Smooth muscle cell (in vitro differentiated cells): Measurements from ENCODE around the gene CDC42BPG. TPM values are rescaled to one million over a fixed set of nuclear protein-coding genes. Genes with fewer than 3 reads are reported as not detected.
A peak's percentile ranks its signal among the peaks of the same experiment; 100 is the strongest.

Experiments
- DNase-seq: peaks from one replicate; lab custom pipeline; 2025; ENCODE audit not compliant: unreplicated experiment; lab: John Stamatoyannopoulos, UW
- H2AFZ ChIP-seq: fragments of 200-600 bp; sonication (generic); 2 replicates; pipeline ENCODE4 v1.6.0; 2016; ENCODE audit warnings: antibody characterized with exemption, low read depth, mild to moderate bottlenecking
- H3F3A ChIP-seq: fragments of 200-600 bp; sonication (generic); 2 replicates; pipeline ENCODE4 v1.6.0; 2017; ENCODE audit warnings: antibody characterized with exemption, low read depth
- H3K27ac ChIP-seq: fragments of 200-600 bp; sonication (generic); 2 replicates; pipeline ENCODE4 v1.5.1; 2016; ENCODE audit warnings: low read depth, mild to moderate bottlenecking
- H3K27me3 ChIP-seq: fragments of 200-600 bp; sonication (generic); 2 replicates; pipeline ENCODE4 v1.6.1; 2016; ENCODE audit warnings: low read depth, mild to moderate bottlenecking
- H3K36me3 ChIP-seq: fragments of 200-600 bp; sonication (generic); 2 replicates; pipeline ENCODE4 v1.5.1; 2016; ENCODE audit warnings: low read depth
- H3K4me1 ChIP-seq: fragments of 200-600 bp; sonication (generic); 2 replicates; pipeline ENCODE4 v1.5.1; 2016; ENCODE audit warnings: low read depth
- H3K4me2 ChIP-seq: fragments of 200-600 bp; sonication (generic); 2 replicates; pipeline ENCODE4 v1.6.0; 2016; ENCODE audit warnings: mild to moderate bottlenecking
- H3K4me3 ChIP-seq: fragments of 200-600 bp; sonication (generic); 2 replicates; pipeline ENCODE4 v1.5.1; 2016; ENCODE audit warnings: mild to moderate bottlenecking
- H3K79me2 ChIP-seq: fragments of 200-600 bp; sonication (generic); 2 replicates; pipeline ENCODE4 v1.6.0; 2016; ENCODE audit warnings: low read depth, mild to moderate bottlenecking
- H3K9ac ChIP-seq: fragments of 200-600 bp; sonication (generic); 2 replicates; pipeline ENCODE4 v1.6.0; 2016; ENCODE audit warnings: low read depth
- H3K9me3 ChIP-seq: fragments of 200-600 bp; sonication (generic); replicated peaks from 2 replicates; pipeline ENCODE4 v1.5.1; 2016; ENCODE audit warnings: low read depth
- H4K20me1 ChIP-seq: fragments of 200-600 bp; sonication (generic); 2 replicates; pipeline ENCODE4 v1.6.0; 2016; ENCODE audit warnings: low read depth
- WGBS: methylation state at CpG from one replicate; pipeline ENCODE4 v1.1.7; 2016; ENCODE audit warnings: low lambda C conversion rate; 5-methylcytosine and 5-hydroxymethylcytosine counted together
- polyA plus RNA-seq: library from polyadenylated mRNA; unstranded; fragments of >200 nt; fragmentation: Nextera tagmentation; extraction: Ambion mirVana; gene quantifications from 2 replicates; pipeline ENCODE4 v1.2.1, GENCODE V29; 2016
- total RNA-seq: library from RNA; depleted of rRNA; stranded (reverse); fragments of >200 nt; gene quantifications from 2 replicates; pipeline ENCODE4 v1.2.3, GENCODE V29; 2014
- TF ChIP-seq, protein P1 (sequence below): fragments of 200-600 bp; sonication (generic); IDR thresholded peaks from 2 replicates; pipeline ENCODE4 v1.5.1; 2017; ENCODE audit warnings: borderline replicate concordance, mild to moderate bottlenecking, antibody characterized with exemption; ENCODE audit not compliant: insufficient read depth, poor library complexity, severe bottlenecking

CDC42BPG gene
- total and polyA plus RNA-seq, 2 experiments from 2014 or later = 1.7 to 4.7 TPM

DNA sequence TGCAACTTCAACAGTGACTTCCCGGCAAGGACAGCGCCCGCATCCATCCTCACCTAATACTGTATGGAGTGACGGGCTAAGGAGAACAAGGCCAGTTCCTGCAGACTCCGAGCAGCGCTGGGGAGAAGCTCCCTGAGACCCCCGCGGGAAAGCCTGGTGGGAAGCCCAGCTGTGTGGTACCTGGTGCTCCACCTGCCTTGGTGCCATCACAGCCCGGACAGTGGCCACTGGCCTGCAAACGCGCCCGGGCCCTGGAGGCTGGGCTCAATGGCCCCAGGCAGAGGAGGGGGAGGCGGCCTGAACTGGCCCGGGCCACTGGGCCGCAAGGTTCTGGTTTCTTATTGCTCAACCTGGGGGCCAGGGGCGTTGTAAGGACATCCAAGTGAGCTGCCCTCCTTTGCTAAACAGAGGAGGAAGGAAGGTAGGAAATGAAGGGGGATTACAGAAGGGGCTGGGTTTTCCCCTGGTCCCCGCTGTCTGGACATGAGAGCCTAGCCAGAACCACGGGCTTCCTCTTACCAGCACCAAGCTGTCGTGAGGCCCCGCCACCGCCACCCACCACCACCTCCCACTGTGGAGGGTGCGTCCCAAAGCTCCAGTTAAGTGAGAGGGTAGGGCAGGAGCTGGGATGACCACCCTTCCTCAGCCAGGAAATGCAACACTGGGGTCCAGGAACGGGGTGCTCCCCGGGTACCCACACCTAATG, 8.5 kb upstream of the CDC42BPG start:
- Histone ChIP-seq H4K20me1 (peaks cover 18% of the 10 kb centered on the region), H3K9ac (no peak overlapping the region), H2AFZ (no peak overlapping the region), H3K9me3 (no peaks in the 10 kb centered on the region), H3K4me2 (no peak overlapping the region), H3K4me3 (no peak overlapping the region), H3K36me3 (no peaks in the 10 kb centered on the region), H3K4me1 (no peaks in the 10 kb centered on the region), H3K27ac (peak overlapping the region; percentile 2), H3F3A (peaks cover 16% of the 10 kb centered on the region), H3K79me2 (peaks cover 5% of the 10 kb centered on the region), H3K27me3 (no peaks in the 10 kb centered on the region)
- WGBS = 82% methylated on average over 24 of the region's 24 CpGs
- DNase-seq = no peak
- TF ChIP-seq, protein P1, sequence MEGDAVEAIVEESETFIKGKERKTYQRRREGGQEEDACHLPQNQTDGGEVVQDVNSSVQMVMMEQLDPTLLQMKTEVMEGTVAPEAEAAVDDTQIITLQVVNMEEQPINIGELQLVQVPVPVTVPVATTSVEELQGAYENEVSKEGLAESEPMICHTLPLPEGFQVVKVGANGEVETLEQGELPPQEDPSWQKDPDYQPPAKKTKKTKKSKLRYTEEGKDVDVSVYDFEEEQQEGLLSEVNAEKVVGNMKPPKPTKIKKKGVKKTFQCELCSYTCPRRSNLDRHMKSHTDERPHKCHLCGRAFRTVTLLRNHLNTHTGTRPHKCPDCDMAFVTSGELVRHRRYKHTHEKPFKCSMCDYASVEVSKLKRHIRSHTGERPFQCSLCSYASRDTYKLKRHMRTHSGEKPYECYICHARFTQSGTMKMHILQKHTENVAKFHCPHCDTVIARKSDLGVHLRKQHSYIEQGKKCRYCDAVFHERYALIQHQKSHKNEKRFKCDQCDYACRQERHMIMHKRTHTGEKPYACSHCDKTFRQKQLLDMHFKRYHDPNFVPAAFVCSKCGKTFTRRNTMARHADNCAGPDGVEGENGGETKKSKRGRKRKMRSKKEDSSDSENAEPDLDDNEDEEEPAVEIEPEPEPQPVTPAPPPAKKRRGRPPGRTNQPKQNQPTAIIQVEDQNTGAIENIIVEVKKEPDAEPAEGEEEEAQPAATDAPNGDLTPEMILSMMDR = no peak

DNA sequence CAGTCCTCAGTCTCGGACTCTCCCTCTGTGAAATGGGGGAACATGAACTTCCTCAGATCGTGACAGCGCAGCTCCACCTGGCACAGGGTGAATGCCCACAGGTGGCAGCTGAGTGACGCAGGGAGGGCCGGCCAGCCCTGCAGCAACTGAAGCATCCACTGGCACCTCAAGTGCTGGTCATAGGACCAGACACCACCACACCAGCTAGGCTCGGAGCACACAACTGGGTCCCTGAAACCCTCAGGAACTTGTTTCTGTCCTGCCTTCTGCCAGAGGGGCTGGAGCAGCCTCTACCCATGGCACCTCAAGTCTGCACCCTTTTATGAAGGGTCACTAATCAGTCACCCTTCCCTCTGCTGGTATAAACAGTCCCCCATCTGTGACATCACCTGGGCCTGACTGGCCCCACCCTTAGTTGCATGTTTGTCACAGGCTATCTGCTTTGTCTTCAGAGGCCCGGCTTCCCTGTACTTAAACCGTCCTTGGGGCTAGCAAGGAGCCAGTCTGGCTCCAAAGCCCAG, 7.4 kb upstream of the CDC42BPG start:
- Histone ChIP-seq H3K36me3 (no peaks in the 10 kb centered on the region), H3K9ac (no peak overlapping the region)

DNA sequence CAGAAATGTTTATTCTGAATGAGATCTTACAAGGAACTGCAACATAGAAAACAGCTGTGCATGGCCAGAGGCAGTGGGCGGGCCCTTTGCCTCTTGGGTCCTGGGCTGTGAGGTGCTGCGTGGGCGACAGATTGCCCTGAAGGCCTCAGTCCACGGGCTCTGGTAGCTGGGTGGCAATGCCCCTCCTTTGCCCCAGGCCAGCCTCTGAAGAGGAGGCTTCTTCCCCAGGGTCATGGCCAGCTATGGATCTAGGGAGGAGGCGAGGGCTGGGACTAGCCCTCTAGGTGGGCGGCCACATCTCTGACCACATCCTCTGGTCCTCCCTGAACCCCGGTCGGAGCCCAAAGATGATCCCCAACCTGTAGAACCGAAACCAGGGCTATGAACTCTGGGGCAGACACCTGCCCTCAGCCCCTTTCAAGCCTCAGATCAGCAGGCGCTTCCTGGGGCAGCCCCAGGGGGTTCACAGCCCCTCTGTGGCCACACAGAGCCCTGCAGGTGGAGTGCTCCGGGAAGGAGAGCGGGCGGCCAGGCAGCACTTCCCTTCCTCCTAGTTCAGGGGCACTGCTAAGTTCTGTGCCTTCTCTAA, 6.6 kb upstream of the CDC42BPG start:
- TF ChIP-seq, protein P1 = no peak
- Histone ChIP-seq H3K36me3 (no peaks in the 10 kb centered on the region), H3K79me2 (no peaks in the 10 kb centered on the region), H3K9me3 (no peaks in the 10 kb centered on the region), H3K27ac (peak overlapping the region; percentile 23), H3K27me3 (no peaks in the 10 kb centered on the region), H3K4me2 (no peak overlapping the region), H3K4me3 (no peak overlapping the region), H3F3A (peaks cover 18% of the 10 kb centered on the region), H4K20me1 (peaks cover 14% of the 10 kb centered on the region), H3K4me1 (no peaks in the 10 kb centered on the region), H3K9ac (no peak overlapping the region), H2AFZ (no peak overlapping the region)
- no peak for DNase-seq
- 71% methylated on average over 13 of the region's 13 CpGs for WGBS

More for the DNA sequence above, 7.4 kb upstream of the CDC42BPG start:
- Histone ChIP-seq H3K4me2 (no peak overlapping the region), H3K4me3 (no peak overlapping the region), H3K4me1 (no peaks in the 10 kb centered on the region), H3K79me2 (no peaks in the 10 kb centered on the region), H4K20me1 (peaks cover 18% of the 10 kb centered on the region), H2AFZ (no peak overlapping the region), H3F3A (peaks cover 14% of the 10 kb centered on the region), H3K9me3 (no peaks in the 10 kb centered on the region), H3K27me3 (no peaks in the 10 kb centered on the region), H3K27ac (no peak overlapping the region)
- TF ChIP-seq, protein P1 = no peak
- 93% methylated on average over 8 of the region's 8 CpGs for WGBS
- DNase-seq = no peak
